ENCODE results near the gene CD6. TPM values are rescaled to one million over a fixed set of nuclear protein-coding genes. Genes with fewer than 3 reads are reported as not detected.
A peak's percentile ranks its signal among the peaks of the same experiment; 100 is the strongest.

CD6 gene
- 1 to 10 TPM; 2.3 to 4.3 (median 2.8) TPM for total RNA-seq
- long read RNA-seq, donor 1, partial matches to known transcripts: 2 of 4 reads
- long read RNA-seq, donor 1, other reads (novel, unspliced or antisense): 2 of 4 reads
- long read RNA-seq, donor 2, partial matches to known transcripts: 1 of 2 reads
- long read RNA-seq, donor 2, other reads (novel, unspliced or antisense): 1 of 2 reads

GRCh38 chr11:60971520-60971919 lies at the start of gene CD6:
TSS of gene CD6 (plus strand) at chr11:60971680. CDS start at chr11:60971866, 186 bp downstream.
- Histone ChIP-seq H3K4me1 (ENCODE audit: low read depth) (no peaks in the 10 kb centered on the region), H3K36me3 (ENCODE audit: low read depth) (no peaks in the 10 kb centered on the region), H3K4me3 (no peak within 1 kb of the TSS), H3K9me3 (no peaks in the 10 kb centered on the region)
- no peak for TF ChIP-seq CTCF (IDR thresholded peaks at IDR 0.05)
- ATAC-seq (peak; percentile 73), DNase-seq (peak in 1 of 3 donors; percentile 62)
- intact Hi-C loops (cut with DNase I, micrococcal nuclease): no loop called here

- H3K9me3 ChIP-seq: no peaks in the 10 kb centered on the region
- H3K4me3 ChIP-seq: no peak overlapping the region
- ATAC-seq (no peak), DNase-seq (no peak)
- intact Hi-C loops (cut with DNase I, micrococcal nuclease): no loop called here
- no peak for TF ChIP-seq CTCF (IDR thresholded peaks at IDR 0.05)
- peaks cover 3% of the 10 kb centered on the region for H3K36me3 ChIP-seq (ENCODE audit: low read depth)
- peaks cover 17% of the 10 kb centered on the region for H3K4me1 ChIP-seq (ENCODE audit: low read depth)
These were observed 49.6 kb upstream of the CD6 start for GRCh38 chr11:60921777-60922335.

GRCh38 chr11:60922906-60923305 lies 48.6 kb upstream of the CD6 start:
- H3K4me1 ChIP-seq (ENCODE audit: low read depth): peaks cover 17% of the 10 kb centered on the region
- ATAC-seq (no peak), DNase-seq (no peak)
- no peak for TF ChIP-seq CTCF (IDR thresholded peaks at IDR 0.05)
- peaks cover 3% of the 10 kb centered on the region for H3K36me3 ChIP-seq (ENCODE audit: low read depth)
- no peak overlapping the region for H3K4me3 ChIP-seq
- no peaks in the 10 kb centered on the region for H3K9me3 ChIP-seq
- intact Hi-C loops (cut with DNase I, micrococcal nuclease): no loop called here

DNA sequence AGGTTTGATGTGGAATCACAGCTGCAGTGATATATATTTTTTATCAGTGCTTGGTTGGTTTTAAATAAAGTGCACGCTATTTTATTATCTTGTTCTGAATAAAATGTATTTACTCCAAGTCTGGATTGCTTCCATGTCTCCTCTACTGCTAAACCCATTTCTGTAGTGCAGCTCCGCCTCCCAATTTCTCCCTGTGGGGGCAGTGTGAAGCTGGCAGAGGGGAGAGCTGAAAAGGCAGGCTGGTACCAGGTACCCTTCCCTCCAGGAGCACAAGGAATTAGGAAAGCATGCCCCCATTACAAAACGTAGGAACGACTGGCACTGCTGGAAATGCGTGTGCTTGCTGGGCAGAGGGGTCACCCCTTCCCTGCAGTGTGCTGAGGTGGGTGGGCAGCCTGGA lies 48.2 kb upstream of the CD6 start:
- H3K4me3 ChIP-seq: no peak overlapping the region
- H3K4me1 ChIP-seq (ENCODE audit: low read depth): peaks cover 17% of the 10 kb centered on the region
- no peak for ATAC-seq
- intact Hi-C loops (cut with DNase I, micrococcal nuclease): no loop called here
- TF ChIP-seq CTCF (IDR thresholded peaks at IDR 0.05): no peak
- DNase-seq: no peak
- peaks cover 3% of the 10 kb centered on the region for H3K36me3 ChIP-seq (ENCODE audit: low read depth)
- H3K9me3 ChIP-seq: no peaks in the 10 kb centered on the region

DNA sequence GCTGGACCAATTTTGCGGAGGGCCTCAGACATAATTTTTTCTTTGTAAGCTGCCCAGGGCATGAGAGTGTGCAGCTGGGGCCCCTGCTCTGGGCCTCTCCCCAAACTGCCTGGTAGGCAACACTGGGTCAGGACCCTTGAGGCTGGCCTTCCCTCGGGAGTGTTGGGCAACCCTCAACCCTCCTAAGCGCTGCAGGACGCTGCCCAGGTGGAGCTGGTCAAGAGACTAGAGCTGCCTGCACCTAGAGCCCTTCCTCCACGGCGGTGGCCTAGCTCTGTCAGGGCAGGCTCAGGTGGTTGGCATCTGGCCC lies 47.7 kb upstream of the CD6 start:
- ATAC-seq (peak; percentile 9), DNase-seq (no peak)
- Histone ChIP-seq H3K36me3 (ENCODE audit: low read depth) (peaks cover 3% of the 10 kb centered on the region), H3K9me3 (no peaks in the 10 kb centered on the region), H3K4me1 (ENCODE audit: low read depth) (peaks cover 17% of the 10 kb centered on the region), H3K4me3 (no peak overlapping the region)
- intact Hi-C loops (cut with DNase I, micrococcal nuclease): no loop called here
- TF ChIP-seq CTCF (IDR thresholded peaks at IDR 0.05): no peak
